Upper lobe of left lung (tissue), 6 donors: ENCODE data around the gene NUMBL. TPM values are rescaled to one million over a fixed set of nuclear protein-coding genes. Genes with fewer than 3 reads are reported as not detected.

Experiments
- ATAC-seq, 2 donors: fragments of 200-7000 bp; cut with Tn5 transposase; one replicate each; pipeline ENCODE4 v1.9.1; 2022; ENCODE audit warnings: mild to moderate bottlenecking in 2 of 2, moderate library complexity in 2 of 2; ENCODE audit not compliant: low FRiP score in 2 of 2
- DNase-seq, 2 donors: peaks; one replicate each; pipeline ENCODE4 v3.0.0-alpha.2; 2019 to 2020
- H3K27ac ChIP-seq, 4 donors: fragments of 200-600 bp; sonication (generic); one replicate each; pipeline ENCODE4 v1.5.1; 2016 to 2019
- H3K27me3 ChIP-seq, 4 donors: fragments of 200-600 bp; sonication (generic); one replicate each; pipeline ENCODE4 v1.5.1; 2017 to 2019
- H3K36me3 ChIP-seq, 4 donors: fragments of 200-600 bp; sonication (generic); one replicate each; pipeline ENCODE4 v1.5.1; 2016 to 2019
- H3K4me1 ChIP-seq, 4 donors: fragments of 200-600 bp; sonication (generic); one replicate each; pipeline ENCODE4 v1.5.1; 2018 to 2019
- H3K4me3 ChIP-seq, 4 donors: fragments of 200-600 bp; sonication (generic); one replicate each; pipeline ENCODE4 v1.5.1; 2017 to 2019; ENCODE audit warnings: mild to moderate bottlenecking in 2 of 4, moderate library complexity in 1 of 4
- H3K9me3 ChIP-seq, 4 donors: fragments of 200-600 bp; sonication (generic); one replicate each; pipeline ENCODE4 v1.5.1; 2018 to 2019
- EP300 ChIP-seq, 4 donors: sonication (generic); formaldehyde crosslinking; IDR thresholded peaks; one replicate each; pipeline ENCODE4 v1.5.1; 2017; ENCODE audit warnings: antibody characterized with exemption in 4 of 4, control low read depth in 2 of 4
- POLR2A ChIP-seq, 4 donors: fragments of 450-650 bp; IDR thresholded peaks; one replicate each; pipeline ENCODE4 v1.5.1; 2016 to 2017; ENCODE audit warnings: antibody characterized with exemption in 4 of 4, mild to moderate bottlenecking in 2 of 4
- POLR2AphosphoS5 ChIP-seq, 2 donors: sonication (generic); formaldehyde crosslinking; IDR thresholded peaks; one replicate each; pipeline ENCODE4 v1.5.1; 2017; ENCODE audit warnings: antibody characterized with exemption in 2 of 2
- WGBS, 2 donors: methylation state at CpG; one replicate each; pipeline ENCODE4 v1.1.5; 2017 to 2018; 5-methylcytosine and 5-hydroxymethylcytosine counted together
- total RNA-seq, 6 donors: library from RNA; depleted of rRNA in 4 of 6; stranded (reverse); fragments of >200 nt in 4 of 6; gene quantifications; one replicate each; pipeline versions ENCODE4 v1.1.0 to v1.2.1, GENCODE V29; 2016 to 2021
- TF ChIP-seq, protein P1 (sequence below), 6 experiments: fragments of 450-650 bp in 4 of 6; fragments of 200-600 bp in 2 of 6; sonication (generic) in 2 of 6; IDR thresholded peaks; one replicate each; pipeline ENCODE4 v1.5.1; 2016 to 2019; ENCODE audit warnings: antibody characterized with exemption in 6 of 6
- donor health status: DM: no; HTN: no; CAD: no; lungs with moderate emphysema.
- donor health status: DM: no; HTN: yes; CAD: no; lungs with severe emphysema.

NUMBL gene
- total RNA-seq, 6 donors from 2014 or later, result 18.0 to 133 (median 23.8) TPM

DNA sequence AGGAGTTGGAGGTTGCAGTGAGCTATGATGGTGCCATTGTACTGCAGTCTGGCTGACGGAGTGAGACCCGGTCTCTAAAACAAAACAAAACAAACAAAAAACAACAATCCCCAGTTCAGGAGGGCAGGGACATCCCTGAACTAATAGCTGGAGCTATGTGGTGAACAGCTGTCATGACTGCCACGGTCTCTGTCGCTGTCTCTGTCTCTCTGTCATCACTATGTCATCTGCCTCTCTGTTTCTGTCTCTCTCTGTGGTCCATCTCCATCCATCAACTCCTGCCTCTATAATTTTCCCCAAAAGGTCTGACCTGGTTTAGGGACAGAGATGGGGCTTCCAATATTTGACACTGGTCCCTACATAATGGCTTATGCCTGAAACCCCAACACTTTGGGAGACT, 33.9 kb upstream of the NUMBL start:
- peaks cover 47 to 54% (median 48%) of the 10 kb centered on the region in 4 donors for H3K4me1 ChIP-seq
- no peak overlapping the region for H3K4me3 ChIP-seq
- no peaks in the 10 kb centered on the region for H3K27me3 ChIP-seq
- ATAC-seq (no peak), DNase-seq (no peak)
- no peak for TF ChIP-seq POLR2AphosphoS5 (IDR thresholded peaks at IDR 0.05)
- TF ChIP-seq EP300 (IDR thresholded peaks at IDR 0.05), result no peak
- TF ChIP-seq, protein P1, sequence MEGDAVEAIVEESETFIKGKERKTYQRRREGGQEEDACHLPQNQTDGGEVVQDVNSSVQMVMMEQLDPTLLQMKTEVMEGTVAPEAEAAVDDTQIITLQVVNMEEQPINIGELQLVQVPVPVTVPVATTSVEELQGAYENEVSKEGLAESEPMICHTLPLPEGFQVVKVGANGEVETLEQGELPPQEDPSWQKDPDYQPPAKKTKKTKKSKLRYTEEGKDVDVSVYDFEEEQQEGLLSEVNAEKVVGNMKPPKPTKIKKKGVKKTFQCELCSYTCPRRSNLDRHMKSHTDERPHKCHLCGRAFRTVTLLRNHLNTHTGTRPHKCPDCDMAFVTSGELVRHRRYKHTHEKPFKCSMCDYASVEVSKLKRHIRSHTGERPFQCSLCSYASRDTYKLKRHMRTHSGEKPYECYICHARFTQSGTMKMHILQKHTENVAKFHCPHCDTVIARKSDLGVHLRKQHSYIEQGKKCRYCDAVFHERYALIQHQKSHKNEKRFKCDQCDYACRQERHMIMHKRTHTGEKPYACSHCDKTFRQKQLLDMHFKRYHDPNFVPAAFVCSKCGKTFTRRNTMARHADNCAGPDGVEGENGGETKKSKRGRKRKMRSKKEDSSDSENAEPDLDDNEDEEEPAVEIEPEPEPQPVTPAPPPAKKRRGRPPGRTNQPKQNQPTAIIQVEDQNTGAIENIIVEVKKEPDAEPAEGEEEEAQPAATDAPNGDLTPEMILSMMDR (IDR thresholded peaks at IDR 0.05), result no peak
- no peak for TF ChIP-seq POLR2A (IDR thresholded peaks at IDR 0.05)
- peaks cover 35 to 72% (median 51%) of the 10 kb centered on the region in 4 donors for H3K36me3 ChIP-seq
- peak overlapping the region in 3 of 4 donors; percentile 24 to 59 (median 35) for H3K27ac ChIP-seq
- H3K9me3 ChIP-seq, result no peaks in the 10 kb centered on the region
- 86 to 93% methylated on average over 4 of the region's 4 CpGs for WGBS, 2 donors

DNA sequence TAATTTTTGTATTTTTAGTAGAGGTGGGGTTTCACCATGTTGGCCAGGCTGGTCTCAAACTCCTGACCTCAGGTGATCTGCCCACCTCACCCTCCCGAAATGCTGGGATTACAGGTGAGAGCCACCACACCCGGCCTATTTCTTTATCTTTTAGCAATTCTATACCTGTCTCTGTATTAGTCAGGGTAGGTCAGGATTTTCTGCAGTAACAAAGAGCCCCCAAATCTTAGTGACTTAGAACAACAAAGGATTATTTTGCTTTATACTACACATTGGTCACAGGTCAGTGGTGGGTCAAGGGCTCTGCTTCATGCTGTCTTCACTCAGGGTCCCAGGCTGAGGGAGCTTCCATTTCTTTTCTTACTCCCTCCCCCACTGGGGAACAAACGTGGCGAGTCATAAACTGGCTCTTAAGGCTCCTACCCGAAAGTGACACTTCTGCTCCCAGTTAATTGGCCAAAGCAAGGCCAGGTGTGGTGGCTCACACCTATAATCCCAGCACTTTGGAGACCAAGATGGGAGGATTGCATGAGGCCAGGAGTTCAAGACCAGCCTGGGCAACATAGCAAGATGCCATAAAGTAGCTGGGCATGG, 33.3 kb upstream of the NUMBL start:
- WGBS, 2 donors, result 93 to 94% methylated on average over 5 of the region's 5 CpGs
- ATAC-seq (no peak), DNase-seq (no peak)
- Histone ChIP-seq H3K9me3 (no peaks in the 10 kb centered on the region), H3K27ac (peak overlapping the region in 3 of 4 donors; percentile 24 to 59 (median 35)), H3K36me3 (peaks cover 30 to 67% (median 46%) of the 10 kb centered on the region in 4 donors), H3K4me1 (peaks cover 47 to 55% (median 51%) of the 10 kb centered on the region in 4 donors), H3K27me3 (no peaks in the 10 kb centered on the region), H3K4me3 (no peak overlapping the region)
- TF ChIP-seq POLR2A (IDR thresholded peaks at IDR 0.05), result no peak
- TF ChIP-seq POLR2AphosphoS5 (IDR thresholded peaks at IDR 0.05), result no peak
- TF ChIP-seq, protein P1 (IDR thresholded peaks at IDR 0.05), result no peak
- TF ChIP-seq EP300 (IDR thresholded peaks at IDR 0.05), result no peak

DNA sequence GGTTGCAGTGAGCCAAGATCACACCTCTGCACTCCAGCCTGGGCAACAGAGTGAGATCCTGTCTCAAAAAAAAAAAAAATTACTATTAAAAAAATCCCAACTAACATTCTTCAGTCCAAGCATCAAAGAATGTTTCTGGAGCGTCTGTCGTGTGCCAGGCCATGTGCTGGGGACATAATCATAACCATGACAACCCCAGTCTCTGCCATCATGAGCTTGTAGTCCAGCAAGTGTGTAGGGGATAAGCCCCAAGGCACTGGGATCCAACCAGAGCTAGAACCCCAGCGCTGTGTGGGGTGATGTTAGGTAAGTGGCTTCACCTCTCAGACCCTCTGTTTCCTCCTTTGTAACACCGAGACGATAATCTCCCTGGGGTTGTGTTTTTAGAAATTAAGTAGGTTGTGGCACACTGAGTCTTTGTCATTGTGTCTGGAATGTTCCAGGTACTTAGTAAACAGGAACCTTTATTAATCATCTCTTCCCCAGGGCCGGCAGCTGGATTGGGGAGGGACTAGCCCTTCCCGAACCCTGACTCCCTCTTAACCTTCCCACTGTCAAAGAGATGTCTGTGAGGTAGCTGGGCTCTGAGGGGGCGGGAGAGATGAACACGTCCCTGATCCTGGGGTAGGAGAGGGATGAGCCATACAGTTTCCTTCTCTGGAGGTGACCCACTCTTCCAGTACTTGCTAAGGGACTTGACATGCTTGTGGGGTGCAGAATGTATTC, 31.6 kb upstream of the NUMBL start:
- Histone ChIP-seq H3K9me3 (no peaks in the 10 kb centered on the region), H3K27ac (peak overlapping the region; percentile 98 to 99 (median 98)), H3K4me3 (peak overlapping the region in 3 of 4 donors; percentile 24 to 76 (median 75)), H3K4me1 (peaks cover 47 to 67% (median 52%) of the 10 kb centered on the region in 4 donors), H3K27me3 (no peaks in the 10 kb centered on the region), H3K36me3 (peaks cover 23 to 50% (median 30%) of the 10 kb centered on the region in 4 donors)
- TF ChIP-seq POLR2AphosphoS5 (IDR thresholded peaks at IDR 0.05) (peak in 1 of 2 donors; percentile 31), POLR2A (IDR thresholded peaks at IDR 0.05) (no peak)
- TF ChIP-seq, protein P1 (IDR thresholded peaks at IDR 0.05), result no peak
- ATAC-seq (no peak), DNase-seq (no peak)
- 63 to 78% methylated on average over 8 to 9 of the region's 9 CpGs for WGBS, 2 donors

DNA sequence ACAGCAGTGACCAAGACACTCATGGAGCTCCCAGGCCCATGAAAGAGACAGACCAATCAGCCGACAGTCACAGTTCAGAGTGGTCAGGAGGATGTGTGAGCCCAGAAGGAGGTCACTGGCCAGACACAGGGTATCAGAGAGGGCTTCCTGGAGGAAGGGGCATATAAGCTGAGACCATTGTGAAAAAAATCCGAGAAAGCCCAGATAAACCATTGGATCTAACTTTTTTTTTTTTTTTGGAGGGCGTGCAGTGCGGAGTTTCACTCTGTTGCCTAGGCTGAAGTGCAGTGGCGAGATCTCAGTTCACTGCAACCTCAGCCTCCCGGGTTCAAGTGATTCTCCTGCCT, 30.7 kb upstream of the NUMBL start:
- H3K27me3 ChIP-seq, result no peaks in the 10 kb centered on the region
- no peaks in the 10 kb centered on the region for H3K9me3 ChIP-seq
- peaks cover 16 to 41% (median 20%) of the 10 kb centered on the region in 4 donors for H3K36me3 ChIP-seq
- 89 to 95% methylated on average over 6 of the region's 6 CpGs for WGBS, 2 donors
- ATAC-seq (no peak), DNase-seq (no peak)
- no peak for TF ChIP-seq EP300 (IDR thresholded peaks at IDR 0.05)
- TF ChIP-seq POLR2A (IDR thresholded peaks at IDR 0.05), result no peak
- TF ChIP-seq POLR2AphosphoS5 (IDR thresholded peaks at IDR 0.05), result no peak
- TF ChIP-seq, protein P1 (IDR thresholded peaks at IDR 0.05), result no peak
- H3K4me3 ChIP-seq, result peak overlapping the region; percentile 13 to 90 (median 76)
- peaks cover 50 to 72% (median 56%) of the 10 kb centered on the region in 4 donors for H3K4me1 ChIP-seq
- H3K27ac ChIP-seq, result peak overlapping the region; percentile 98 to 99 (median 98)
